Jurkat, Clone E6-1 (cell line): ENCODE data around the gene MGLL.
A peak's percentile ranks its signal among the peaks of the same experiment; 100 is the strongest.

Experiments
- DNase-seq: peaks from one replicate; pipeline ENCODE4 v3.0.0-alpha.2; 2011; ENCODE audit warnings: low read depth, low spot score
- H3K4me3 ChIP-seq: 2 replicates; pipeline ENCODE4 v1.5.1; 2011; ENCODE audit warnings: mild to moderate bottlenecking, low read length, control low read depth, moderate library complexity

The MGLL gene

GRCh38 chr3:127675651-127676391, 146.5 kb downstream of the MGLL start:
- no peak overlapping the region for H3K4me3 ChIP-seq
- DNase-seq, result no peak

DNA sequence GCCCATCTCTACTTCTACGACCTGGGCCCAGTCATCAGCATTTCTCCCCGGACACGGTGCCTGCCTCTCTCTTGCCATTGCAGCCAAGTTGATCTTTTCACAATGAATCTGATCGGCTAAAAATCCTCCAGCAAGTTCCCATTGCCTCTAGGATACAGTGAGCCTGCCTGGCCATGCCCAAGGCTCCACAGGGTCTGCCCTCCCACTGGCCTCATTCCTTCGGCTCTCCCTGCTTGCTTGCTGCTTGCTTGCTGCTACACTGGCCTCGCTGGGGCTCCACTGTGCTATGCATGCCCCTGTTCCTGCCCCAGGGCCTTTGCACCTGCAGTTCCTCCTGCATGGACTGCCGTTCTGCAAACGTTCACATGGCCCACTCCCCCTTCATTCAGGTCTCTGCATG, 147.5 kb downstream of the MGLL start:
- no peak for DNase-seq
- H3K4me3 ChIP-seq, result no peak overlapping the region

DNA sequence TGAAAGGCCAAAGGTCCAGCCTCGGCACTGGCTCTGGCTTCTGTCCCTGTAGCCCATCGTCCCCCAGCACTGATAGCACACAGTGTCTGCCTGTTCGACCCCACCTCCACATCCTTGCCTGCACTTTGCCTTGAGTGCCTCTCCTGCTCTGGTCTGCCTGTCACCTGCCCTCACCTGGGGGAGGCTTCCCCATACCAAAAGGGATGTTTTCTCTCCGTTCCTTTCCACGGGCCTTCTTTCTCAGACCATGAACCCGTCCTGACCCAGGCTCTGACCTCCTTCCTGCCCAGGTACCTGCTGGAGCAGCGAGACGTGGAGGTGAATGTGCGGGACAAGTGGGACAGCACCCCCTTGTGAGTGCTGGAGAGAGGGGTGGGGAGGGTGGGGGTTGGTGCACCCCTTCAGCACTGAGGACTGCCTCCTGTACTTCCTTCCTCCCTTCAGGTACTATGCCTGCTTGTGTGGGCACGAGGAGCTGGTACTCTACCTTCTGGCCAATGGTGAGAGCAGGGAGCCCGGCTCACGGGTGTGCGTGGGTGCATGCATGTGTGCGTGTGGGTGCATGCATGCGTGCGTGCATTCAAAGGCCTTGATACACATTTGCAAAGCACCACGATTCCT, 148.1 kb downstream of the MGLL start:
- DNase-seq, result no peak
- no peak overlapping the region for H3K4me3 ChIP-seq

- H3K4me3 ChIP-seq, result peak overlapping the region; percentile 60
- no peak for DNase-seq
Observed at GRCh38 chr3:127673191-127674100, 148.9 kb downstream of the MGLL start.

- DNase-seq, result peak; percentile 65
- H3K4me3 ChIP-seq, result peak within 1 kb of the TSS; percentile 73
Observed at GRCh38 chr3:127672429-127673190, 149.7 kb downstream of the MGLL start, which contains the start of gene ABTB1. ABTB1 (plus strand) TSS chr3:127672952; CDS start chr3:127673026, 74 bp downstream.

- H3K4me3 ChIP-seq, result peak overlapping the region; percentile 73
- peak; percentile 46 for DNase-seq
Observed at GRCh38 chr3:127671523-127672428, 150.5 kb downstream of the MGLL start.

DNA sequence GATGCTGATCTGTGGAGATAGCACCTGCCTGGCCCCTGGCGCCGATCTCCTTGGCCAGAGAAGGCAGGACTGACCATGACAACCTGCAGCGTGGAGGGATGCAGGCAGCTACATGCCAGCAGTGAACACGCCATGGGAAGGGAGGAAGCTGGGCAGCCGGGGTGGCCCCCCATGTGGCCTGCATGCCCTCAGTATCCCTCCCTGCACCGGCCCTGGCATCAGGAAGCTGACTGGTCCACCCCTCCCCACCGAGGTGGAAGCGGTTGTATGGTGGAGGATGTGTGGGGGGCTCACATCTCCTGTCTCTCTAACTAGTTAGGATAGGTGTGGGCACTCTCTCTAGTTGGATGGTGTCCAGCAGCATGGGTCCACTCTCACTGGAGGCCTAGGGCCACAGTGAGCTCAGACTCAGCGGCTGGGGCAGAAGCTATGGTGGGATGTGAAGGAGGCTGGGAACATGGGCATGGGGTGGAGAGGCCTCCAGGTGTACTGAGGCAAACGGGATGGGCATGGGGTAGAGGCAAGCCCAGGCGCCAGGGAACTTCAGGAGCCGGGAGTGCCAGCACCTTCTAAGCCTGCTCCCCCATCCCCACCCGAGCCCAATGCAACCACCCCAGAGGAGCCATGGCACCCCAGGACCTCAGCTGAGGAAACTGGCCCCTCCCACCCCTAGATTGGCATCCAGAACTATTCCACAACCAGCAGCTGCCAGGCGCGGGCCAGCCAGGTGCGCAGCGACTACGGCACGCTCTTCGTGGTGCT, 151.4 kb downstream of the MGLL start:
- no peak for DNase-seq
- H3K4me3 ChIP-seq, result no peak overlapping the region

DNA sequence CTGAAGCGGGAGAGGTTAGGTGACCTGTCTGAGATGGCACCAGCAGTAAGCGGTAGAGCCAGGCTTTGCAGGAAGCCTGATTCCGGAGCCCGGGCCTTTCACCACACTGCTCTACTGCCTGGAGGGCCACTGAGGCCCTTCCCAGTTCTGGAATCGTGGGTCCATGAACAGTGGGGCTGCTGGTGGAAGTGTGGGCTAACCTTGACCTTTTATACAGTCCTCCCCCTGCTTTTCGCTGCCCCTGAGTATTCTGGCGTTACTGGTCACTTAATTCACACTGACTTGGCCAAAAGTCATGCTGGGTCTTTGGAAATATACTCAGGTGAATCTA, 152.1 kb downstream of the MGLL start:
- DNase-seq, result no peak

DNA sequence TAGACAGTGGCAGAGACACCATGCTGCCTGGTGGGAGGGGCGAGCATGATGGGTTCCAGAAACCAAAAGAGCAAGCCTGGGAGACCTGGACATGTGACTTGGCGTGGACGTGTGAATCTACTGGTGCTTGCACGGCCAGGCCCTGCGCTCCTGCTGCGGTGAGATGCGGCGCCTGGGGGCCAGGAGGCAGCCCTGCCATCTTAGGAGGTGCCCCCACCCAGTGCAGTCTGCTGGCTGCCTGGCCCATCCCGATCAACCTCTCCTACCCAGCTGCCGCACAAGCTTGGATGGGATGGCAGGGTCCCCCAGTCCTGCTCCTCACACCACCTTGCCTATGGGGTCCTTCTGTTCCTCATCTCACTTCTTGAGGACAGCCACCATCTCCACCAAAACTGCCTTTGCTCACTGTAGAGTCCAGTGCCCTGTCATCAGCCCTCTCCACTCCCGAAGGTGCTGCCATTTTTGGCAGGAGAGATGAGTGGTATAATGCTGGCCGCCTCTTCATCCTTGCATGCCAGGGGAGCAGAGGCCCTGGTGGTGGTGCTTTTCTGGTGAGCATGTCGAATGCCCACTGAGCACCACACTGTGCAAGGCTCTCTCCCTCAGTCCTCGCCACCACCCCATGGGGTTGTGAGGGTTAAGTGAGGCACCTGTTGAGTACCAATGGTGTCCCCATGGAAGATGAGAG, 152.6 kb downstream of the MGLL start:
- DNase-seq, result no peak
- H3K4me3 ChIP-seq, result no peak overlapping the region

More for the DNA sequence above, 152.1 kb downstream of the MGLL start:
- no peak overlapping the region for H3K4me3 ChIP-seq

DNA sequence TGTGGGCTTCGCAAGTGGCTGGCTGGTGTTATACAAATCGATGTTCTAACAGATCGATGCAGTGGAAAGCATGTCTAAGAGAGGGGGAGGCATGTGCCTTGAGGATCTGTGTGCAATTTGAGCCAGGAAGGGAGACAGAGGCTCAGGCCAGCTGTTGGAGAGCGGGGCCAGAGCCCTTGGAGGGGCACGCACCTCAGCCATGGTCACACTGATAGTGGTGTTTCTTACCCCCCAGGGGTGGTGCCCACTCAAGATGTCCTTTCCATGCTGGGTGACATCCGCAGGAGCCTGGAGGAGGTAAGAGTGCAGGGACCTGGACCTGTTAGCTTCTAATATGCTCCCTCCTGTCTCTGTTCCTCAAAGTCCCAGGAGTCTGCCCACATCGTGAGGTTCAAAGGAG, 153.4 kb downstream of the MGLL start:
- DNase-seq, result no peak
- H3K4me3 ChIP-seq, result no peak overlapping the region

DNA sequence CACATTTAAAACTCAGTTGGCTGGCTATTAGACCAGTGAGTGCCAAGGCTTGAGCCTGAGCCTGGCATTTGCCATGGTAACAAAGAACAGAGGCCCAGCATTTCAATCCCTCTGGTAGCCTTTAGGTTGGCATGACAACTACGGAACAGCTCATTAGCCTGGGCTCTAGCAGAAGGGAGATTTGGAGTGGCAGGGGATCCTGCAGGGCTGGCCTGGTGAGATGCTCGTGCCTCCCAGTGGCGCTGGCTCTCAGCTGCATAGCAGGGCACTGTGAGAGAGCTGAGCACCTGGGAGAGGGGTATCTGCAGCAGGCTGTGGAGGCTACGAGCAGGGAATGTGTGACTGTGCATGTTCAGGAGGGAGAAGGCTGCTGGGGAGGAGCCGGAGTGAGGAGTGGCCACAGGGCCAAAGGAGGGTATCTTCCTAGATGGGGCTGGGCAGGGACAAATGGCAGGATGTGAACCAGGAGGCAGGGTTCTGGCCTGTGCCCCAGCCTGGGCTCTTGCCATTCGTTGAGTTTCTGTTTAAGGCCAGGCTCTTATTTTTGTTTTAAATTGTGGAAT, 155.1 kb downstream of the MGLL start:
- no peak for DNase-seq
- no peak overlapping the region for H3K4me3 ChIP-seq

GRCh38 chr3:127666676-127667075, 155.6 kb downstream of the MGLL start:
- no peak for DNase-seq
- H3K4me3 ChIP-seq, result no peak overlapping the region

DNA sequence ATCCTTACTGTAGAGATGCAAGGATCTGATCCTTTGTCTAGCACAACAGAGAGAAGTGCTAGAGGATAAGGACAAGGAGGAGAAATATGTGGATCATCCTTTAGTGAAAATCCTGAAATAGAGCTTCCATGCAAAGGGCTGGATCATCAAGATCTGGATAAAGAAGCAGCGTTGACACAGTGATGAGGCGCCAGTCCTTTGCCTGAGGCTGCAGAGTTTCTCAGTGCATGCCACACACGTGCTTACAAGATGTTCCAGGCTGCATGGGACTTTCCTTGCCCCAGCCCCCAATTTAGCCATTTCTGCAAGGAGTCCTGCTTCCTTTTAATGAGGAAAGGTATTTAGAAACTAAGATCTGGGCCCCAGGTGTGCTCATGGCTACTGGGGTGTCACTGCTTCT, 156.7 kb downstream of the MGLL start:
- H3K4me3 ChIP-seq, result no peak overlapping the region
- no peak for DNase-seq

GRCh38 chr3:127665165-127665564, 157.2 kb downstream of the MGLL start:
- no peak overlapping the region for H3K4me3 ChIP-seq
- DNase-seq, result no peak

GRCh38 chr3:127663151-127663550, 159.2 kb downstream of the MGLL start:
- H3K4me3 ChIP-seq, result no peak overlapping the region
- DNase-seq, result no peak

GRCh38 chr3:127662001-127662469, 160.3 kb downstream of the MGLL start:
- no peak overlapping the region for H3K4me3 ChIP-seq
- DNase-seq, result no peak

DNA sequence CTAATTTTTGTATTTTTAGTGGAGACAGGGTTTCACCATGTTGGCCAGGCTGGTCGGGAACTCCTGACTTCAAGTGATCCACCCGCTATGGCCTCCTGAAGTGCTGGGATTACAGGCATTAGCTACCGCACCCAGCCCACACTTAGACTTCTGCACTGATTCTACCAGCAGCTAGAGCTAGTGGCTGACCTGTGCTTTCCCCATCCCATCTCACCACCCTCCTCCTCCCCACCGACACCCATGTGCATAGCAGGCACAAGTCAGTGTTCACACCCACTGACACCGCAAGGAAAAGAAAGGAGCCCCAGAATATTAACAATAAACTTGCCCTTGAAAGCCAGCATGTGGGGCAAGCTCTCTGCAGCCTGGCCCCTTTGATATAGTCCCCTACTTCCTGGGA, 160.7 kb downstream of the MGLL start:
- no peak for DNase-seq
- no peak overlapping the region for H3K4me3 ChIP-seq
